ENCODE results near the gene SLC22A1. TPM values are rescaled to one million over a fixed set of nuclear protein-coding genes. Genes with fewer than 3 reads are reported as not detected.

SLC22A1 gene
- polyA plus RNA-seq, 2 of the 4 experiments (the other 2 are of a cell fraction) = 2.1 TPM

- no peaks in the 10 kb centered on the region for H3K9me3 ChIP-seq
- ChIA-PET POLR2A (no interaction called here), CTCF (interaction anchor here (0.7 to 3.1 kb wide), 3 partner anchors 8 to 1468 kb away, joined by 3 to 17 read pairs (median 3); no protein-coding TSS in a partner anchor)
- H3K4me3 ChIP-seq = no peak overlapping the region
- TF ChIP-seq HOXB13 (CRISPR knock-in tag; IDR thresholded peaks at IDR 0.05; ENCODE audit: low read depth) = no peak
- TF ChIP-seq RAD21 (conservative IDR thresholded peaks at IDR 0.05 in 1 of 2, IDR thresholded peaks at IDR 0.05 in 1 of 2) = no peak
- TF ChIP-seq CEBPB (IDR thresholded peaks at IDR 0.05) = no peak
- TF ChIP-seq POLR2AphosphoS2 (conservative IDR thresholded peaks at IDR 0.05; ENCODE audit: low read length) = no peak
- no peak for TF ChIP-seq JUNB (IDR thresholded peaks at IDR 0.05)
- peaks cover 10% of the 10 kb centered on the region; the same call in 2 of the 3 replicates for H3K4me1 ChIP-seq
- DNase-seq (ENCODE audit: low read depth in 1 of 2, low spot score in 1 of 2) = no peak
- ATAC-seq = peak in 1 of 2 experiments; percentile 56; a peak in 2 of 6 replicates
- H3K27ac ChIP-seq = 0 out of 6 replicates have a peak overlapping the region, but pooled peaks of 1 of the 2 experiments have one; percentile 31
- peak overlapping the region; percentile 33 for H3K4me2 ChIP-seq
- 69% methylated on average over 10 of the region's 10 CpGs for WGBS (ENCODE audit: missing lambda C conversion rate)
- FAIRE-seq = no peak
Observed at GRCh38 chr6:160129881-160130615, 8.4 kb downstream of the SLC22A1 start.

GRCh38 chr6:160130729-160131484, 9.3 kb downstream of the SLC22A1 start:
- no peak overlapping the region for H3K27ac ChIP-seq
- 86% methylated on average over 12 of the region's 13 CpGs for WGBS (ENCODE audit: missing lambda C conversion rate)
- FAIRE-seq (no peak), DNase-seq (ENCODE audit: low read depth in 1 of 2, low spot score in 1 of 2) (no peak), ATAC-seq (no peak)
- ChIA-PET POLR2A (no interaction called here), CTCF (interaction anchor here (0.7 to 1.2 kb wide), 3 partner anchors 267 to 1469 kb away, joined by 3 to 4 read pairs (median 3); no protein-coding TSS in a partner anchor)
- H3K4me1 ChIP-seq = peaks cover 10% of the 10 kb centered on the region; the same call in 2 of the 3 replicates
- no peak overlapping the region for H3K4me3 ChIP-seq
- no peak overlapping the region for H3K4me2 ChIP-seq
- TF ChIP-seq POLR2A (IDR thresholded peaks at IDR 0.05; ENCODE audit: low read length) = no peak
- TF ChIP-seq ESRRA (IDR thresholded peaks at IDR 0.05; ENCODE audit: borderline replicate concordance, low read length) = no peak
- no peak for TF ChIP-seq FOSL2 (IDR thresholded peaks at IDR 0.05)
- TF ChIP-seq FOSL2 (CRISPR knock-in tag; IDR thresholded peaks at IDR 0.05) = no peak
- no peak for TF ChIP-seq SREBF2 (IDR thresholded peaks at IDR 0.05)
- no peak for TF ChIP-seq HOXA7 (CRISPR knock-in tag; IDR thresholded peaks at IDR 0.05)
- TF ChIP-seq, protein P1, sequence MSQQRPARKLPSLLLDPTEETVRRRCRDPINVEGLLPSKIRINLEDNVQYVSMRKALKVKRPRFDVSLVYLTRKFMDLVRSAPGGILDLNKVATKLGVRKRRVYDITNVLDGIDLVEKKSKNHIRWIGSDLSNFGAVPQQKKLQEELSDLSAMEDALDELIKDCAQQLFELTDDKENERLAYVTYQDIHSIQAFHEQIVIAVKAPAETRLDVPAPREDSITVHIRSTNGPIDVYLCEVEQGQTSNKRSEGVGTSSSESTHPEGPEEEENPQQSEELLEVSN (IDR thresholded peaks at IDR 0.05; ENCODE audit: borderline replicate concordance, low read depth) = no peak
- no peak for TF ChIP-seq MAZ (IDR thresholded peaks at IDR 0.05; ENCODE audit: borderline replicate concordance, low read depth, low read length)
- no peak for TF ChIP-seq MYC (IDR thresholded peaks at IDR 0.05; ENCODE audit: borderline replicate concordance, low read length)
- no peak for TF ChIP-seq NR3C1 (IDR thresholded peaks at IDR 0.05)
- no peak for TF ChIP-seq RFX5 (IDR thresholded peaks at IDR 0.05)
- no peak for TF ChIP-seq EP300 (IDR thresholded peaks at IDR 0.05)
- TF ChIP-seq, protein P2, sequence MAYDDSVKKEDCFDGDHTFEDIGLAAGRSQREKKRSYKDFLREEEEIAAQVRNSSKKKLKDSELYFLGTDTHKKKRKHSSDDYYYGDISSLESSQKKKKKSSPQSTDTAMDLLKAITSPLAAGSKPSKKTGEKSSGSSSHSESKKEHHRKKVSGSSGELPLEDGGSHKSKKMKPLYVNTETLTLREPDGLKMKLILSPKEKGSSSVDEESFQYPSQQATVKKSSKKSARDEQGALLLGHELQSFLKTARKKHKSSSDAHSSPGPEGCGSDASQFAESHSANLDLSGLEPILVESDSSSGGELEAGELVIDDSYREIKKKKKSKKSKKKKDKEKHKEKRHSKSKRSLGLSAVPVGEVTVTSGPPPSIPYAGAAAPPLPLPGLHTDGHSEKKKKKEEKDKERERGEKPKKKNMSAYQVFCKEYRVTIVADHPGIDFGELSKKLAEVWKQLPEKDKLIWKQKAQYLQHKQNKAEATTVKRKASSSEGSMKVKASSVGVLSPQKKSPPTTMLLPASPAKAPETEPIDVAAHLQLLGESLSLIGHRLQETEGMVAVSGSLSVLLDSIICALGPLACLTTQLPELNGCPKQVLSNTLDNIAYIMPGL (CRISPR knock-in tag; IDR thresholded peaks at IDR 0.05; ENCODE audit: borderline replicate concordance) = no peak
- TF ChIP-seq PHF8 (IDR thresholded peaks at IDR 0.05; ENCODE audit: borderline replicate concordance, low read depth) = no peak
- TF ChIP-seq, protein P3, sequence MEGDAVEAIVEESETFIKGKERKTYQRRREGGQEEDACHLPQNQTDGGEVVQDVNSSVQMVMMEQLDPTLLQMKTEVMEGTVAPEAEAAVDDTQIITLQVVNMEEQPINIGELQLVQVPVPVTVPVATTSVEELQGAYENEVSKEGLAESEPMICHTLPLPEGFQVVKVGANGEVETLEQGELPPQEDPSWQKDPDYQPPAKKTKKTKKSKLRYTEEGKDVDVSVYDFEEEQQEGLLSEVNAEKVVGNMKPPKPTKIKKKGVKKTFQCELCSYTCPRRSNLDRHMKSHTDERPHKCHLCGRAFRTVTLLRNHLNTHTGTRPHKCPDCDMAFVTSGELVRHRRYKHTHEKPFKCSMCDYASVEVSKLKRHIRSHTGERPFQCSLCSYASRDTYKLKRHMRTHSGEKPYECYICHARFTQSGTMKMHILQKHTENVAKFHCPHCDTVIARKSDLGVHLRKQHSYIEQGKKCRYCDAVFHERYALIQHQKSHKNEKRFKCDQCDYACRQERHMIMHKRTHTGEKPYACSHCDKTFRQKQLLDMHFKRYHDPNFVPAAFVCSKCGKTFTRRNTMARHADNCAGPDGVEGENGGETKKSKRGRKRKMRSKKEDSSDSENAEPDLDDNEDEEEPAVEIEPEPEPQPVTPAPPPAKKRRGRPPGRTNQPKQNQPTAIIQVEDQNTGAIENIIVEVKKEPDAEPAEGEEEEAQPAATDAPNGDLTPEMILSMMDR (IDR thresholded peaks at IDR 0.05) = no peak
- H3K9me3 ChIP-seq = no peaks in the 10 kb centered on the region

Data from A549 (cell line).